HepG2 (cell line): Measurements from ENCODE around the gene SLC34A3. TPM values are rescaled to one million over a fixed set of nuclear protein-coding genes. Genes with fewer than 3 reads are reported as not detected.

Source experiments
- FOXA3 ChIP-seq: IDR thresholded peaks from 2 replicates; pipeline ENCODE4 v1.6.1; 2016; ENCODE audit warnings: missing genetic modification reagents, missing compliant biosample characterization
- HNF4G ChIP-seq, 2 experiments: sonication (generic) in 1 of 2; formaldehyde crosslinking in 1 of 2; IDR thresholded peaks; 2 replicates each; pipeline versions ENCODE4 v1.4.0 to v1.6.1; 2011 to 2020; ENCODE audit warnings: borderline replicate concordance in 2 of 2, low read depth in 2 of 2, mild to moderate bottlenecking in 2 of 2, low read length in 1 of 2, missing genetic modification reagents in 1 of 2, moderate library complexity in 1 of 2
- ZNF3 ChIP-seq: IDR thresholded peaks from 2 replicates; pipeline ENCODE4 v1.7.0; 2017; ENCODE audit warnings: inconsistent platforms
- ZNF343 ChIP-seq: sonication (generic); formaldehyde crosslinking; IDR thresholded peaks from 2 replicates; pipeline ENCODE4 v1.4.0; 2020; ENCODE audit warnings: mild to moderate bottlenecking, missing genetic modification reagents
- ZNF749 ChIP-seq: sonication (generic); formaldehyde crosslinking; IDR thresholded peaks from 2 replicates; pipeline ENCODE4 v1.8.0; 2022; ENCODE audit warnings: mild to moderate bottlenecking, missing genetic modification reagents, moderate library complexity, borderline replicate concordance
- polyA plus RNA-seq, 8 experiments: library from polyadenylated mRNA; depleted of rRNA in 3 of 8; stranded (reverse) in 7 of 8; unstranded in 1 of 8; fragments of >200 nt; fragmentation: Illumina TruSeq in 4 of 8; extraction: Trizol in 4 of 8; gene quantifications; 2 replicates each; pipeline versions ENCODE4 v1.2.1 to v1.2.3, GENCODE V29; 2011 to 2016; ENCODE audit warnings: low read depth in 4 of 8, missing spikeins in 1 of 8, mixed read lengths in 1 of 8; ENCODE audit not compliant: insufficient read depth in 1 of 8
- total RNA-seq, 5 experiments: library from RNA; depleted of rRNA; stranded (reverse); fragments of >200 nt; fragmentation: Illumina TruSeq; extraction: Trizol; gene quantifications; 2 replicates each; pipeline ENCODE4 v1.2.3, GENCODE V29; 2016; ENCODE audit warnings: low read depth in 1 of 5
- TF ChIP-seq, protein P1 (sequence below): sonication (generic); formaldehyde crosslinking; IDR thresholded peaks from 2 replicates; pipeline ENCODE4 v1.9.0; 2021; ENCODE audit warnings: mild to moderate bottlenecking, missing genetic modification reagents

The SLC34A3 gene
- total and polyA plus RNA-seq, 2 of the 13 experiments (the other 11 are each of a cell fraction or from before 2014, with no cell fraction given), result 0.07 to 1.0 TPM

DNA sequence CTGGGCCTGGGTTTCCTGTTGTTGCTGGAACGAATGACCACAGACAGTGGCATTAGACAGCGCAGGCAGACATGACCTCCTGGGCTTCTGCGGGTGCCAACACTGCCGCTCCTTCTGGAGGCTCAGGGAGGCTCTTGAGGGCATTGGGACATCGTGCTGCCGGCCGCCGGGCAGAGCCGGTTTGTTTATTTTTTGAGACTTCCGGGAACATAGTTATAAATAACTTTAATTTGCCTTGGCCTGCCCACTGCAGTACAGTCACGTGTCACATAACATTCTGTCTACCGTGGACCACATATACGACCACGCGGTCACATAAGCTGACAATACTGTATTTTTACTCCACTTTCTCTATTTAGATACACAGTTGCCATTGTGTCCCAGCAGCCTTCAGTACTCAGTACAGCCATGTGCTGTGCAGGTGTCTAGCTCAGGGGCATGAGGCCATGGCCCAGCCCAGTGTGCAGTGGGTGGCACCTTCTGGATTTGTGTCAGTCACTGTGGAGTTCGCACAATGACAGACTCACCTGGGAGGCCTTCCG, 38.6 kb downstream of the SLC34A3 start (continued):
- TF ChIP-seq, protein P1, sequence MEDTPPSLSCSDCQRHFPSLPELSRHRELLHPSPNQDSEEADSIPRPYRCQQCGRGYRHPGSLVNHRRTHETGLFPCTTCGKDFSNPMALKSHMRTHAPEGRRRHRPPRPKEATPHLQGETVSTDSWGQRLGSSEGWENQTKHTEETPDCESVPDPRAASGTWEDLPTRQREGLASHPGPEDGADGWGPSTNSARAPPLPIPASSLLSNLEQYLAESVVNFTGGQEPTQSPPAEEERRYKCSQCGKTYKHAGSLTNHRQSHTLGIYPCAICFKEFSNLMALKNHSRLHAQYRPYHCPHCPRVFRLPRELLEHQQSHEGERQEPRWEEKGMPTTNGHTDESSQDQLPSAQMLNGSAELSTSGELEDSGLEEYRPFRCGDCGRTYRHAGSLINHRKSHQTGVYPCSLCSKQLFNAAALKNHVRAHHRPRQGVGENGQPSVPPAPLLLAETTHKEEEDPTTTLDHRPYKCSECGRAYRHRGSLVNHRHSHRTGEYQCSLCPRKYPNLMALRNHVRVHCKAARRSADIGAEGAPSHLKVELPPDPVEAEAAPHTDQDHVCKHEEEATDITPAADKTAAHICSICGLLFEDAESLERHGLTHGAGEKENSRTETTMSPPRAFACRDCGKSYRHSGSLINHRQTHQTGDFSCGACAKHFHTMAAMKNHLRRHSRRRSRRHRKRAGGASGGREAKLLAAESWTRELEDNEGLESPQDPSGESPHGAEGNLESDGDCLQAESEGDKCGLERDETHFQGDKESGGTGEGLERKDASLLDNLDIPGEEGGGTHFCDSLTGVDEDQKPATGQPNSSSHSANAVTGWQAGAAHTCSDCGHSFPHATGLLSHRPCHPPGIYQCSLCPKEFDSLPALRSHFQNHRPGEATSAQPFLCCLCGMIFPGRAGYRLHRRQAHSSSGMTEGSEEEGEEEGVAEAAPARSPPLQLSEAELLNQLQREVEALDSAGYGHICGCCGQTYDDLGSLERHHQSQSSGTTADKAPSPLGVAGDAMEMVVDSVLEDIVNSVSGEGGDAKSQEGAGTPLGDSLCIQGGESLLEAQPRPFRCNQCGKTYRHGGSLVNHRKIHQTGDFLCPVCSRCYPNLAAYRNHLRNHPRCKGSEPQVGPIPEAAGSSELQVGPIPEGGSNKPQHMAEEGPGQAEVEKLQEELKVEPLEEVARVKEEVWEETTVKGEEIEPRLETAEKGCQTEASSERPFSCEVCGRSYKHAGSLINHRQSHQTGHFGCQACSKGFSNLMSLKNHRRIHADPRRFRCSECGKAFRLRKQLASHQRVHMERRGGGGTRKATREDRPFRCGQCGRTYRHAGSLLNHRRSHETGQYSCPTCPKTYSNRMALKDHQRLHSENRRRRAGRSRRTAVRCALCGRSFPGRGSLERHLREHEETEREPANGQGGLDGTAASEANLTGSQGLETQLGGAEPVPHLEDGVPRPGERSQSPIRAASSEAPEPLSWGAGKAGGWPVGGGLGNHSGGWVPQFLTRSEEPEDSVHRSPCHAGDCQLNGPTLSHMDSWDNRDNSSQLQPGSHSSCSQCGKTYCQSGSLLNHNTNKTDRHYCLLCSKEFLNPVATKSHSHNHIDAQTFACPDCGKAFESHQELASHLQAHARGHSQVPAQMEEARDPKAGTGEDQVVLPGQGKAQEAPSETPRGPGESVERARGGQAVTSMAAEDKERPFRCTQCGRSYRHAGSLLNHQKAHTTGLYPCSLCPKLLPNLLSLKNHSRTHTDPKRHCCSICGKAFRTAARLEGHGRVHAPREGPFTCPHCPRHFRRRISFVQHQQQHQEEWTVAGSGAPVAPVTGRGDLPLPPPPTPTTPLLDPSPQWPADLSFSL, result no peak
- TF ChIP-seq HNF4G (IDR thresholded peaks at IDR 0.05; ENCODE audit: borderline replicate concordance, low read depth, low read length), result no peak
- TF ChIP-seq HNF4G (CRISPR knock-in tag; IDR thresholded peaks at IDR 0.05; ENCODE audit: borderline replicate concordance, low read depth), result no peak
- no peak for TF ChIP-seq FOXA3 (CRISPR knock-in tag)
- no peak for TF ChIP-seq ZNF749 (CRISPR knock-in tag)
- TF ChIP-seq ZNF343, result no peak
- TF ChIP-seq ZNF3 (CRISPR knock-in tag), result no peak
